ENCODE data around the gene MRPL21.

Gene MRPL21

DNA sequence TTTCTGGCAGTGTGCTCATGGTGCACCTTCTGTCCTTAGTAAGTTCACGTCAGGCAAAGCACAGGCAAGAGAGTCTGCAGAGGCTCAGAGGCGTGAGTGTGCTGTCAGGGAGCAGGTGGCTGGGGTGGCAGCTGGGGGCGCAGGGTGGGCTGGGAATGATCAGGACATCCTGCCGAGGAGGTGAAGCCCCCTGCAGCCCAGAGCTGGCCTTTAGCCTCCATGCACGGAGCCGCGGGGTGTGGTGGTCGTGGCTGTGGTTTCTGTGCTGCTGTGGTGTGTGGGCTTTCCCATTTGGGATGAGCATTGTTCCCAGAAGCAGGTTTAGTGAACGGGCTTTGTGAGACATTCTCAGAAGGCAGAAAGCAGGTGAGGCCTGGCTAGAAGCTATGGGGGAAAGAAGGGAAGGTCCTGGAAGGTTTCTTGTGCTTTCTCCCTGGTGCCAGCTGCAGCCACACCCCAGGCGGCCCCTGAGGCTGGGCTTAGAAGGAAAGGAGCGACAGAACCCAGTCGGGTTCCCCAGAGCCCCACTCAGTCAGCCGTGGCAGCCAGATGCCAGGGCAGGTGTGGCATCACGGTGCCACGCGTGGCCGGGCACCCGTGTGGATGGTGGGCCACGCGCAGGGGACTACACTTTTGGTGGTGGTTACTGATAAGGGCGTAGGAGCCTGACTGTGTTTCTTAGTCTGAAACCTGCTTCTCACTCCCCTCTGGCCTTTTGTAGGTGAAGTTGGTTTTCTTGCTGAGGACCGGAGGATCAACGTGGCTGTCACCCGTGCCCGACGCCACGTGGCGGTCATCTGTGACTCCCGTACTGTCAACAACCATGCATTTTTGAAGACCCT lies 32.1 kb upstream of the MRPL21 start:
- in situ Hi-C loops (cut with HindIII; ENCODE audit: low sequenced_read_pairs): no loop called here

DNA sequence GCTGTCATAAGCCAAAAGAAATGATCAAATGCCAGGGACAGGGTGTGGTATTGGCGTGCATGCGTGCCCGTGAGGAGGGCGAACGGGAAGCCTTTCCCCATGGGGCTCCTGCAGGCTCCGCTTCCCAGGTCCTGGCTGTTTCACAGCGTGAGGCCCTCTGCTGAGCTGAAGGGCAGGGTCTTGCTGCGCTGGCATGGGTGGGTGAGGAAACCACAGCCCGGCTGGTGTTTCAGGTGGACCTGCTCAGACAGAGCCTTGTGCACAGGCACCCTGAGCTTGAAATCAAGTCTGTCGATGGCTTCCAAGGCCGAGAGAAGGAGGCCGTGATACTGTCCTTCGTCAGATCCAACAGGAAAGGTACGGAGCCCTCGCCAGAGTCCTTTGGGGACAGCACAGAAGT lies 31.4 kb upstream of the MRPL21 start:
- in situ Hi-C loops (cut with HindIII; ENCODE audit: low sequenced_read_pairs): no loop called here

DNA sequence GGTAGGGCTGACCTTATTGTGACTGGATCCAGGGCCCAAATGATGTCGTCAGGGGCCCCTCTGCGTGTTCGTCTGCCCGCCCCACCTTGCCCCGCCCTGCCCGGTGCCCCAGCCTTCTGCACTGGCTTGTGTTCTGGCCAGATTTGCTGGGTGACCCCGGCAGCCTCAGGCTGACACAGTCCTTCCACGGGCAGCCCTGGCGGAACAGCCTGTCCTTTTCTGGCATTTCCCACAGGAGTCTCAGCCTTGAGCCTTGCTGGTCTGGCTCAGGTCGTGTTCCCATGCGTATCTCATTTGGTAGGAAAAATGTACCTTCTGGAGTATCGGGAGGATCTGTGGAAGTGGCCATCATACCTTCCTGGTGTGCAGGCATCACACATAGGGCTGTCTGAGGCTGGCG lies 31.0 kb upstream of the MRPL21 start:
- in situ Hi-C loops (cut with HindIII; ENCODE audit: low sequenced_read_pairs): no loop called here

DNA sequence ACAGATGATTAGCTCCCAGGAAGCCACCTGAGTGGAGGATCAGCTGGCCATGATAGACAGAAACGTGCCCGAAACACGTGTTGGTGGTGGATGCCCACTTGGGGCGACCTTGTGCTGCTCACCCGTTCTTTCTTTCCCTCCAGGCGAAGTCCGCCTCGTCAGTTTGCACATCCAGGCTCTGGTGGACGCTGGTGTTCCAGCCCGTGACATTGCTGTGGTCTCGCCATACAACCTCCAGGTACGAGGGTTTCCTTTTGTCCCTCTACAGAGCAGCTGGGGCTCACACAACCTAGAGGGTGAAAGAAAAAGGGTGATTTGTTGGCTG lies 30.7 kb upstream of the MRPL21 start:
- in situ Hi-C loops (cut with HindIII; ENCODE audit: low sequenced_read_pairs): no loop called here

DNA sequence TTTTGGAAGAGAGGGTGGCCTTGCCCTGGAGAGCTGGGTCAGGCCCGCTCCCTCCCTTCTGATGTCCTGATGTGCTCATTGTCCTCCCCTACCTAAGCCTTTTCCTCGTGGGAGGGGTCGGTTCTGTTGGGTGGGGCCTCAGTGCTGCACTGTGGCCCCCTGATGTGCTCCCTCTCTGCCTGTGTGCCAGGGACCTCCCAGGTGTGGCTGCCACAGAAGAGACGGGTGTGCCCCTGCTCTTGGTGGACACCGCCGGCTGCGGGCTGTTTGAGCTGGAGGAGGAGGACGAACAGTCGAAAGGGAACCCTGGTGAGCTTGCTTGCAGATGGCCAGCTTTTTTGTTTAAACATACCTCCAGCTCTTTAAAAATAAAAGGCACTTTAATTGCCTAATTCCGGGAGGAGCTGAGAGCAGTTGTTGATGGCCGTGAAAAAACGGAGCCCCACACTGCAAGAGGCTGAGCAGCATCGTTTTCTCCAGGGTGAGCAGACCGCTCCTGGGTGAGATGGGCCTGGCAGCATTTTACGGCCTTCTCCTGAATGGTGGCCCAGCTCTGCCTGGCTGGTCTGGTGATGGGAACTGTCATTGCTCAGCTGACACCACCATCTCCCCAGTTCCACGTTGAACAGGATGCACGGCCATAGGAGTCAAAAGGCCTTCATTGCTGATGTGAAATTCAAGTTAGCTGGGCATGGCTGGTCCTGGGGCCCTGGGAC lies 30.1 kb upstream of the MRPL21 start:
- in situ Hi-C loops (cut with HindIII; ENCODE audit: low sequenced_read_pairs): no loop called here

DNA sequence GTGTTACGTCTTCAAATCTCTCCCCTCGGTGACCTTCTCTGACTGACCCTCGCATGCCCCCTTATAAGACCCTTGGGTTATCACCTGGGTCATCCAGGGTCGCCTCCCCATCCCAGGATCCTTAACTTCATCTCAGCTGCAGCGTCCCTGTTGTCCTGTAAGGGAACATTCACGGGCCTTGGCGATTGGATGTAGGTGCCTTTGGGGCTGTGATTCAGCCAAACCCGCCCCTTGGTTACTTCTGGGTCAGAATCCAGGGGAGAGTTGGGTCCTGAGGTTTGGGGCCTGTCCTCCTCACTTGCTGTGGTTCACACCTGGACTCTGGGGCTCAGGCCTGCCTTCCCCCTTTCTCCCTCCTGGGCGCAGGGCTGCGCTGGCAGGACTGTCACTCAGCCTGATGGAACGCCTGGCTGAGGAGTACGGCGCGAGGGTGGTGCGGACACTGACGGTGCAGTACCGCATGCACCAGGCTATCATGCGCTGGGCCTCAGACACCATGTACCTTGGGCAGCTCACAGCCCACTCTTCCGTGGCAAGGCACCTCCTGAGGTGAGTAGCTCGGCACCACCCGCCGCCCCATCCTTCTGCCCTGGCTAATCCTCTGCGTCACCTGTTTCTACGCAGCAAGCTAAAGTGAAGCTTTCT lies 29.4 kb upstream of the MRPL21 start:
- in situ Hi-C loops (cut with HindIII; ENCODE audit: low sequenced_read_pairs): no loop called here

DNA sequence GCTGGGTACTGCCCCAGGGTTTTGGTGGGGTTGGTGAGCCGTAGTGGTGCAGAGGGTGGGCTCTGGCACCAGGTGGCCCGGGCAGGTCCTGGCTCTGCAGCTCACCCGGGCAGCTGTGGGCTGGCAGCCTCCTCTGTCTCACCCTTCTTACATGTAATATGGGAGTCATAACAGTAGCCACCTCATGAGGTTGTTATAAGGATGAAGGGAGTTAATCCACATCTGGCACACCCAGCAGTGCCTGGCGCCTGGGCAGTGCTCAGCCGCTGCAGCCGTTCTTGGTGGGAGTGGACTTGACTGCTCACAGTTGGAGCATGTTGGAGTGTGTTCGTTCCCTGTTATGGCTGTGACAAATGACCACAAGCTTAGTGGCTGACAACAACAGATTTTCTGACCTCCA lies 28.7 kb upstream of the MRPL21 start:
- in situ Hi-C loops (cut with HindIII; ENCODE audit: low sequenced_read_pairs): no loop called here

DNA sequence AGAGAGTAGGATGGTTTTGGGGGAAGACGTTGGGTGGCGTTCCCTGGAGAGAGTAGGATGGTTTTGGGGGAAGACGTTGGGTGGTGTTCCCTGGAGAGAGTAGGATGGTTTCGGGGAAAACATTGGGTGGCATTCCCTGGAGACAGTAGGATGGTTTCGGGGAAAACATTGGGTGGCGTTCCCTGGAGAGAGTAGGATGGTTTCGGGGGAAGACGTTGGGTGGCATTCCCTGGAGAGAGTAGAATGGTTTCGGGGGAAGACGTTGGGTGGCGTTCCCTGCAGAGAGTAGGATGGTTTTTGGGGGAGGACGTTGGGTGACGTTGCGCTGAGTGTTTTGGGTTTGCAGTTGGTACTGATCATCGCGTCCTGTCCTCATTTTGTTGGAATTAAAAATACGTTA lies 28.3 kb upstream of the MRPL21 start:
- in situ Hi-C loops (cut with HindIII; ENCODE audit: low sequenced_read_pairs): no loop called here

DNA sequence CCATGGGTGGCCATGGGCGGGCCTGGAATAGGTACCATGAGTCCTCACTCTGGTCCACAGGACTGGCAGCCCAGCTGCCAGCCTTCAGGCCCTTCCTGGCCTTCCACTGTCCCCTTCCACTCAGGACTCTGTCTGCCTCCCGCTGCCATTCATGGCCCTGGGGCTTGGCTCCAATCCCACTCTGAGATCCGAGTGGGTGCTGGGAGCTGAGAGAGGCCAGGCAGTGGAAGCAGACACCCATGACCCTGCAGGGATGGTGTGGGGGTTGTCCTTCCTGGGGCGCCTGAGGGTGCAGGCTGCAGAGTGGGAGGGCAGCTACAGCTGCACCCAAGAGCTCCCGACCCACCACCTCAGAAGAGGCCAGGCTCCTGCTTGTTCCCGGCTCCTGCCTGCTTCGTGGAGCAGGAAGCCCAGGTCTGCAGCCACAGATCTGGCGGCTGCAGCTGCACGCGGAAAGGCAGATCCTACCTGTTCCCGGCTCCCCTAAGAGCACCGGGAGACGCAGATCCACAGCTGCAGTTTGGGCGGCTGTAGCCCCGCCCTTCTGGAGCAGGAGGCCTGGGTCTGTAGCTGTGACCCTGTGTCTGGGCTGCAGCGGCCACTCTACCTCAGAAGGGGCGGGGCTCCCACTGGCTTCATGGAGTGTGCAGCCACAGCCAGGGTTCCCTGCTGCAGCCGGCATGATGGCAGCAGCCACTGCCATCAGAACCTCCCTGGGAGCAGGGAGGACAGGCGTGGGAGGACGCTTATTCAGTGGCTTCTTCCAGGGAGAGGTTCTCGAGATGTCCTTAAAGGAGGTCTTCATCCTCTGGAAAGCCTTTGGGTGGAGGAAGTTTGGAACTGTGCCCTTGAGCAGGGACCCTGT lies 27.6 kb upstream of the MRPL21 start:
- in situ Hi-C loops (cut with HindIII; ENCODE audit: low sequenced_read_pairs): no loop called here

DNA sequence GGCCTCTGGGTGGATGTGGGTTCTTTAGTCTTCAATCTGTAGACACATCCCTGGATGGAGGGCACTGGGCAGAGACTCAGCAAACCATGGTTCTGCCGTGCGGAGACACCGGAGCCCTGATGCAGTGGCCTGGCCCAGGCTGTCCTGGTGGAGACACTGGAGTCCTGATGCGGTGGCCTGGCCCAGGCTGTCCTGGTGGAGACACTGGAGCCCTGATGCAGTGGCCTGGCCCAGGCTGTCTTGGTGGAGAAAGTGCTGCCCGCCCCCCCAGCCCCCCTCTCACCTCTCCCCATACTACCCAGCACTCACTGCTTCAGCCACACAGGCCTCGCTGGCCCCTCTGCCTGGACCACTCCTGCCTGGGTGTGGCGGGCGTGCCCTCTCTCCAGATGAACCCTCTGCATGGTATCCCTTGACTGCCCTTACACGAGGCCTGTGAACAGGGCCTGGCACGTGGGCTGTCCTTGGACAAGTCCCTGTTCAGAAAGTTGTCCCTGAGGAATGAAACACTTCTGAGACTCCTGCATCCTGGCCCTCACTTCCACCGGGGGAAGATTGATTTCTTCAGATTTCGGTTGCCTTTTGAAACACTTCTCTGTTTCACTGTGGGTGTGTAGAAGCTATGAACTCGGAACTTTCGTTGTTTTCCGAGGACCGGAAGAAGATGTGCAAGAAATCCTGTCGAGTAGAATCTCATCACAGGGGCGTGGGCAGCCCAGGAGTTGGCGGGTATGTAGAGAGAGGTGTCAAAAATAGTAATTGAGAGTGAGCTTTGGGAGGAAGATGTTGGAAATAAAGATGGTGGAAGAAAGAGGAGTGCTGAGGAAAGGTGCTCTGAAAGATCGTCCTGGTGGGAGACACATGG lies 26.3 kb upstream of the MRPL21 start:
- in situ Hi-C loops (cut with HindIII; ENCODE audit: low sequenced_read_pairs): no loop called here

DNA sequence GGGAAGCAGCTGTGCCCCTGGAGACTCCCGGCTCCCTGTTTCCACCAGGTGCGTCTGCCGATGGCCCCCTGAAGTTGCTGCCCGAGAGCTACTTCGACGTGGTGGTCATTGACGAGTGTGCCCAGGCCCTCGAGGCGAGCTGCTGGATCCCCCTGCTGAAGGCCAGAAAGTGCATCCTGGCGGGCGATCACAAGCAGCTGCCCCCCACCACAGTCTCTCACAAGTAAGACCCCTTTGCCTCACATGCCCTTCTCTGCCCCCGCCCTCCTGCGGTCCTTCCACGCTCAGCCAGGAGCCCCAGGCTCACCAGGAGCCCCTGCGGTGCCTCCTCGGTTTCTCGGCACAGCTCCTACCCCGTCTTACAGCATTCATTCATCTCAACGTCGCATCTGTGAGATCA lies 25.5 kb upstream of the MRPL21 start:
- in situ Hi-C loops (cut with HindIII; ENCODE audit: low sequenced_read_pairs): no loop called here

DNA sequence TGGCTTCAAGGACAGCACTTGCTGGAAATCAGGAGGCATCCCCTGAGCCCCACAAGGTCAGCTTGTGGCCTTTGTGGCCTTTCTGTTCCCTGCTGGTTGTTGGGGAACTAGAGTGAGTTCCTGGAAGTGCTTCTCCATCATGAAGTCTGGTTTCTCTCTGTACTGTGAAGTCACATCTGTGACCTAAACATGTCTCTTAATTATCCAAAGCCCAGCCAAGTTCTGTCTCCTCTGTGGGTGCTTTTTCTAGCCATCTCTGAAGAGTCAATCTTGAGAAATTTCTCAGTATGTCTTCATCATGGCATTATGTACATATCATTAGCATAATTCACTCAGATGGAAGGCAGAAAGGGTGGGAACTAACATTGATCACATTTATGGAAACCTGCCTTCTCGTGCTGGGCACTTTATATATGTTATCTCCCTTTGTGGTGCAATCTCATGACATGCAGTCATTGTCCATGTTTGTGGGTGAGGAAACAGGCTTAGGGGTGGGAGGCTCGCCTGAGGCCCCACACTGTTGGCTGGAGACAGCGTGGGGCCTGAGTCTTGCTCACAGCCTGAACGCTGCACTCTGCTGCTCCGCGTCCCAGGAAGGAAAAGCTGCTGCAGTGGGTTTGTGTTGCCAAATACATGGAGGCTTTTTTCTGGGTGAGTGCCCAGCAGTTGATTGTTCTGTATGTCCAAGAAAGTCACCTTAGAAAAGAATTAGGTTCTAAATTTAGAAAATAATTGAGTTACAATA lies 24.7 kb upstream of the MRPL21 start:
- in situ Hi-C loops (cut with HindIII; ENCODE audit: low sequenced_read_pairs): no loop called here

DNA sequence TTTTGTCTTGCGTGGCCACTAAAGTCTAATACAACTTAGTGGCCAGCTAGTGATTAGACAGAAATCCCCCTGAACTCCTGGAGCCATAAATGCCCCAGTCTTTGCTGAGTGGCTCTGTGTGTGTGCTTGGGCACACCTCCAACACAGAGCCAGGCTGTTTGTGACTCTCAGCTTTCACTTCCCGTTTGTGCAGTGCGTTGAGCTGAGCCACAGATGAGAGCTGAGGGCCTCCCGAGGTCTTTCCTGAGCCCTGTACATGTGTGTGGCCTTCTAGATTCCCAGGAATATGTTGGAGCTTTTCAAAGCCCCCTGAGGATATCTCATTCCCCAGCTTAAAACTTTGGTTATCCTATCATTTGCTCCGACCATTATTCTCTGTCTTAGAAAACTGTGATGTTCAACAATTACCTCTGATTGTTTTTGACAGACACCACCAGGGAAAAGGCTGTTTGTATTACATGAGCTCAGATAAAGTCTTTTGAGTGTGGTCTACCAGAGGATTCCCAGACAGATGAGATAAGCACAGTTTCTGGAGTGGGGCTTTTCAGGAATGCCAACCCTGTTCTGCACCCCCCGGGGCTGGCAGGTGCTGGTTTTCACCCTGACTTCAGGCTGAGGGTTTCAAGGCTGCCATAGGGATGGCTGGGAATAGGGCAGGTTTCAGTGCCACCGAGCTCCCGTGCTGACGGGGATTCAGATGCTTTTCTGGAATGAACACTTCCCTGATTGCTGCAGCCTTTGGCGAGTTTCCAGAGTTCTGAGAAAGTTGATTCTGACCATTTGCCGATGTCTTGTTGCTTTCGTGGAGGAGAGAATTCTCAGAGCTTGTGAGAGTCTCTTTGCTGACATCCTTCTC lies 23.9 kb upstream of the MRPL21 start:
- in situ Hi-C loops (cut with HindIII; ENCODE audit: low sequenced_read_pairs): no loop called here

DNA sequence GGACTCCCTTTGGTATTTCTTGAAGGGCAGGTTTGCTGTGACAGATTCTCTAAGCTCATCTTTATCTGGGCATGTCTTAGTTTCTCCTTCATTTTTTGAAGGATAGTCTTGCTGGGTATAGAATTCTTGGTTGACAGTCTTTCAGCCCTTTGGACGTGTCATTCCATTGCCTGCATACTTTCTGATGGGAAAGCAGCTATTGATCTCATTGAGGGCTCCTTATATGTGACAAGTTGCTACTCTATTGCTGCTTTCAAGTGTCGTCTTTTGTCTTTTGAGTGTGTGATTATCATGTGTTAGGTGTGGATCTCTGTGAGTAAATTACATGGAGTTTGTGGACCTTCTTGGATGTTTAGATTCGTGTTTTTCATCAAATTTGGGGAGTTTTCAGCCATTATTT lies 22.0 kb upstream of the MRPL21 start:
- in situ Hi-C loops (cut with HindIII; ENCODE audit: low sequenced_read_pairs): no loop called here

DNA sequence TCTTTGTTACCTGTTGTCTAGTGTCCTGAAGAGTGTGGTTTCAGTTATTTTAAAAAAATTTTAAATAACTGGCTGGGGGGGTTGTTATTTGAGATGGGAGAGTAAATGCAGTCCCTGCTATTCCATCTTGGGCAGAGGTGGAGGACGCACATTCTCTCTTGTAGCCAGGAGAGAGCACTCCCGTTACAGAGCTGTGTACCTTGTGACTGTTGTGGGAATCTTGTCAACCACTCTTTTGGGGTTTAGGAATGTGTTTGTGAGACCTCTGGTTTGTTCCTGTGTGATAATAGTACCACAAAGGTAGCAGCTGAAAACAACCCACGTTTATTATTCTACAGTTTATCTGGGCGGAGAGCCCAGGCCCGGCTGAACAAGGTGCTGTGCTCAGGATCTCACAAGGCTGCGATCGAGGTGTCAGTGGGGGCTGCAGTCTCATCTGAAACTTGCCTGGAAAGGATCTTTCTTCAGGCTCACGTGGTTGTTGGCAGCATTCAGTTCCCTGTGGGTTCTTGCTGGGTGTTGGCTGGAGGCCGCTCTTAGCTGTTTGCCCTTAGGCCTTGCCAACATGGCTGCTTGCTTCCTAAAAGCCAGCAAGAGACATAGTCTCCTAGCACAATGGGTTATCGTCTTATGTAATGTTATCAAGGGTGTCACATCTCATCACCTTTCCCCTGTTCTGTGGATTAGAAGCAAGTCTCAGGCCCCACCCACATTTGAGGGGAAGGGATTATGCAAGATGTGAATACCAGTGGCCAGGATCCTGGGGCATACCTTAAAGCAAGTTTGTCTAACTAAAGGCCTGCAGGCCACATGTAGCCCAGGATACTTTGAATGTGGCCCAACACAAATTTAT lies 20.7 kb upstream of the MRPL21 start:
- in situ Hi-C loops (cut with HindIII; ENCODE audit: low sequenced_read_pairs): no loop called here

DNA sequence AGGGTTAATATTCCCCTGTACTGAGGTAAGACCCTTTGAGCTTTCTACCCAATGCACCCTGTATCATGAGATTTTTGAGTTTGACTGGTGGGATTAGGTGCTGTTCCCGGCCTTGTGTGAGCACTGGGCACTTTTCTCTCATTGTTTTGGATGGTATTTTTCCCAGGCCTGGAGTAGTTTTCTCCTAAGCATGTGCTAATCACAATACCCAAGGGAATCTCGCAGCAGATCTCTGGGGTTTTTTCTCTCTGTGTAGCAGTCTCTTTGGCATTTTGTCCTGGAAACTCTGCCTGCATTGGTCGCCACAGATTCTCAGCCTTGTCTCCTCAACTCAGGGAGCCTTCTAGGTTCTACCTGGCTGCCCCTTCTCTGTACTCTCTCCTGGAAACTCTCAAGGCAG lies 20.0 kb upstream of the MRPL21 start:
- in situ Hi-C loops (cut with HindIII; ENCODE audit: low sequenced_read_pairs): no loop called here

DNA sequence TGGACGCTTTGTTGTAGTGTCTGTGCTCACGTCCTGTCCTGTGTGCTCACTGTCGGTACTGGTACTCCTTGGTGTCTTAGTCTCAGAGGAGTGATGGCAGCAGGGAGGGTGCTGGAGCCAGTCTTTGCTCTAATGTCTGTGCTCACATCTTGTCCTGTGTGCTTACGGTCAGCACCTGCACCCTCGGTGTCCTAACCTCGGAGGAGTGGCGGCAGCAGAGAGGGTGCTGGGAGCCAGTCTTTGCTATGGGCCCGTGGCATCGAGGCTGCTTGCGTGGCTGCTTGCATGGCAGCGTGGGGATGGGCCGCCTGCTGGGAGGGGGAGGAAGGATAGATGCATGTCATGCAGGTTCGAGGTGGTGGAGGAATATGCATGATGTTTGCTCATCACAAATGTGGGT lies 12.8 kb upstream of the MRPL21 start:
- in situ Hi-C loops (cut with HindIII; ENCODE audit: low sequenced_read_pairs): no loop called here

DNA sequence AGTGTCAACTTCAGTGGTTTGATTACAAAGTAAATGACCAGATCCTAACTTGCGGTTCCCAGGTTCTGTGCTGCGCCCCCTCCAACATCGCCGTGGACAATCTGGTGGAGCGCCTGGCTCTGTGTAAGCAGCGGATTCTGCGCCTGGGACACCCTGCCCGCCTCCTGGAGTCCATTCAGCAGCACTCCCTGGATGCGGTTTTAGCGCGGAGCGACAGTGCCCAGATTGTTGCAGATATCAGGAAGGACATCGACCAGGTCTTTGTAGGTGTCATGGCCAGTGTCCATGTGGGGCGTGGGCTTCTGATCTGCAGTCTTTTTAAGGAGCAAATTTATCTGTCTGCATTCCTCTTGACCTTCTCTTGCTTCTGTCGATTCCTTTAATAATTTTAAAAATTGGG lies 11.1 kb upstream of the MRPL21 start:
- in situ Hi-C loops (cut with HindIII; ENCODE audit: low sequenced_read_pairs): no loop called here
